Left lung (tissue), 10 donors: Measurements from ENCODE around the gene PGBD5. TPM values are rescaled to one million over a fixed set of nuclear protein-coding genes. Genes with fewer than 3 reads are reported as not detected.

Source experiments
- ATAC-seq: fragments of 200-7000 bp; cut with Tn5 transposase; one replicate; pipeline ENCODE4 v1.9.1; 2020; ENCODE audit warnings: moderate library complexity
- DNase-seq, 4 donors: peaks; one replicate each; pipeline ENCODE4 v3.0.0-alpha.2; 2013 to 2020
- H3K27ac ChIP-seq, 2 donors: fragments of 200-600 bp; sonication (generic) in 1 of 2; one replicate each; pipeline versions ENCODE4 v1.5.0 to v1.8.0; 2020 to 2021
- H3K27me3 ChIP-seq, 2 donors: fragments of 200-600 bp; sonication (generic) in 1 of 2; one replicate each; pipeline versions ENCODE4 v1.5.0 to v1.8.0; 2020 to 2021
- H3K36me3 ChIP-seq, 2 donors: fragments of 200-600 bp; sonication (generic) in 1 of 2; one replicate each; pipeline versions ENCODE4 v1.5.0 to v1.8.0; 2020 to 2021
- H3K4me1 ChIP-seq, 2 donors: fragments of 200-600 bp; one replicate each; pipeline ENCODE4 v1.8.0; 2021
- H3K4me3 ChIP-seq, 2 donors: fragments of 200-600 bp; sonication (generic) in 1 of 2; one replicate each; pipeline versions ENCODE4 v1.5.0 to v1.8.0; 2020 to 2021; ENCODE audit warnings: mild to moderate bottlenecking in 1 of 2
- H3K9me3 ChIP-seq, 2 donors: fragments of 200-600 bp; sonication (generic) in 1 of 2; one replicate each; pipeline versions ENCODE4 v1.5.0 to v1.8.0; 2020 to 2021
- CTCF ChIP-seq, 2 donors: fragments of 200-600 bp; sonication (generic) in 1 of 2; IDR thresholded peaks; one replicate each; pipeline versions ENCODE4 v1.5.0 to v1.8.0; 2021; ENCODE audit warnings: antibody characterized with exemption in 2 of 2
- intact Hi-C, 2 donors: fragments of 100-400 bp; cut with DNase I; formaldehyde crosslinking; loops; one replicate each; pipeline versions ENCODE4 v1.11.2 to v1.14.2; 2022
- polyA plus RNA-seq, 6 donors: library from polyadenylated mRNA; unstranded; fragments of 120-200 nt; gene quantifications; one replicate each; pipeline ENCODE4 v1.2.1, GENCODE V29; 2013; ENCODE audit not compliant: insufficient read length in 6 of 6
- total RNA-seq, 2 donors: library from RNA; stranded (reverse); fragmentation: NEBNext Ultra II Directional; extraction: Animal tissue kit (Norgen Biotek cat#: 25700); gene quantifications; one replicate each; pipeline ENCODE4 v1.2.1, GENCODE V29; 2021
- donor health status: DM: no; HTN: yes; CAD: no.
- donor health status: DM: no; HTN: no; CAD: no.

Gene PGBD5
- total and polyA plus RNA-seq, 8 donors, result 2.3 to 10.1 (median 4.8) TPM

GRCh38 chr1:230278376-230278775, 147.8 kb downstream of the PGBD5 start:
- no peak for TF ChIP-seq CTCF (IDR thresholded peaks at IDR 0.05)

DNA sequence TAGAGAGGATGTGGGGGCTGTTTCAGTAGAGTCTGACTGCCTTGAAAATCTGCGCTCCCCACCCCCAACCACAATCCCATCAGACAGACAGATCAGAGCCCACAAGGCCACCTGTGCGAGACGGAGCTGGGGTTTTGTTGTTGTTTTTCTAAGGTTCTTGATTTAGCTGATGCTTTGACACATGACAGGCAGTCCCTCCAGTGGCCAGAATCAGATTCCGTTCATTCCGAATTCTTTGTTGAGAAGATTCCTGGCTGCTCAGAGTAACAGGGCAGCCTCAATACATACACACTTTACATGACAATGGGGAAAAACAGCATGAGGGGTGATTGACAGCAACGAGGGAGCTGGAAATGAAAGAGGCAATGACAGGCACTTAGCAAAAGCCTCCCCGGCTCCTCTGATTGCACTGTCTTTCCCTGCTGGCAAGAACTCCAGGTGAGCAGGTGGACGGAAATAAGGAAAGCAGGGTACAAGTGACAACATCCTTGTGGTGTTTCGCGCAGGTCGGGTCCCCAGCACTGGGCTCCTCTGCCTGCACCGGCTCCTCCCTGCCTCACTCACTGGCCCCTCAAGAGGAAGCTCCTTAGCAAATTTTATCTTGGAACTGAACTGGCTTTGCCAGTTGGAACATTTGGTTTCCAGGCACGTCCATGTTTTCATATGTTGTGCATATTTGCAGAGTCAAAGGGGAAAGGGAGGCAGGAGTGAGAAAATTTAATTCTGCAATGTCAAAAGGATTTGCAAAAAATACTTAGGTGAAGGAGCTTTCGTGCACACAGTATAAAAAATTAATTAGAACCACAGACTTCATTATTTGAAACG, 148.7 kb downstream of the PGBD5 start:
- no peaks in the 10 kb centered on the region for H3K27me3 ChIP-seq
- intact Hi-C loops, result no loop called here
- H3K36me3 ChIP-seq, result peaks cover 0 to 78% of the 10 kb centered on the region in 2 donors
- H3K4me3 ChIP-seq, result no peak overlapping the region
- no peak for TF ChIP-seq CTCF (IDR thresholded peaks at IDR 0.05)
- H3K27ac ChIP-seq, result no peak overlapping the region
- H3K9me3 ChIP-seq, result no peaks in the 10 kb centered on the region
- H3K4me1 ChIP-seq, result peaks cover 0 to 3% of the 10 kb centered on the region in 2 donors
- no peak for ATAC-seq
- peak in 1 of 4 donors; percentile 36 for DNase-seq

More at GRCh38 chr1:230278376-230278775, 147.8 kb downstream of the PGBD5 start:
- Histone ChIP-seq H3K9me3 (no peaks in the 10 kb centered on the region), H3K27ac (no peak overlapping the region), H3K36me3 (peaks cover 0 to 83% of the 10 kb centered on the region in 2 donors), H3K27me3 (no peaks in the 10 kb centered on the region), H3K4me1 (peaks cover 0 to 3% of the 10 kb centered on the region in 2 donors), H3K4me3 (no peak overlapping the region)
- DNase-seq (peak in 1 of 4 donors; percentile 41), ATAC-seq (no peak)
- intact Hi-C loops, result no loop called here

- Histone ChIP-seq H3K9me3 (no peaks in the 10 kb centered on the region), H3K36me3 (peaks cover 0 to 84% of the 10 kb centered on the region in 2 donors), H3K27me3 (no peaks in the 10 kb centered on the region), H3K4me1 (peaks cover 0 to 3% of the 10 kb centered on the region in 2 donors), H3K27ac (no peak overlapping the region), H3K4me3 (no peak overlapping the region)
- intact Hi-C loops, result no loop called here
- no peak for TF ChIP-seq CTCF (IDR thresholded peaks at IDR 0.05)
- ATAC-seq, result no peak
- DNase-seq, result peak in 1 of 4 donors; percentile 28
Measured at GRCh38 chr1:230276401-230276800, 149.7 kb downstream of the PGBD5 start.

DNA sequence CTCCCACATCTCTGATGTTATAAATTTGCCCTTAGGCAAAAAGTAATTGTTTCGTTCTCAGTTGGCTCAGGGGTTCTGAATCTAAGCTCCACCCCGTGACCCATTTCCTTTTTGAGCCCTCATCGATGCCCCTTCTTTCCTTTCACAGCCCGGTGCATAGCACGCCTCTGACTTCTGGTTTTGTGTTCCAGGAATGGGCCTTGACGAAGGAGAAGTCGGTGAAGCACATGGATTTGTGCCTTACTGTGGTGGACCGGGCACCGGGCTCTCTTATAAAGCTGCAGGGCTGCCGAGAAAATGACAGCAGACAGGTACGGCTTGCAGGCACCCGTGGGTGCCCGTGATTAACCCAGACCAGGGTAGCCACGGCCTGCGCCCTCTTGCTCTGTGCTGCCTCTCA, 151.9 kb downstream of the PGBD5 start:
- Histone ChIP-seq H3K4me1 (peaks cover 4 to 15% of the 10 kb centered on the region in 2 donors), H3K36me3 (peaks cover 0 to 74% of the 10 kb centered on the region in 2 donors), H3K27ac (no peak overlapping the region), H3K27me3 (no peaks in the 10 kb centered on the region), H3K9me3 (no peaks in the 10 kb centered on the region), H3K4me3 (no peak overlapping the region)
- intact Hi-C loops, result no loop called here
- peak in 1 of 4 donors; percentile 36 for DNase-seq
- TF ChIP-seq CTCF (IDR thresholded peaks at IDR 0.05), result no peak
- ATAC-seq, result no peak

DNA sequence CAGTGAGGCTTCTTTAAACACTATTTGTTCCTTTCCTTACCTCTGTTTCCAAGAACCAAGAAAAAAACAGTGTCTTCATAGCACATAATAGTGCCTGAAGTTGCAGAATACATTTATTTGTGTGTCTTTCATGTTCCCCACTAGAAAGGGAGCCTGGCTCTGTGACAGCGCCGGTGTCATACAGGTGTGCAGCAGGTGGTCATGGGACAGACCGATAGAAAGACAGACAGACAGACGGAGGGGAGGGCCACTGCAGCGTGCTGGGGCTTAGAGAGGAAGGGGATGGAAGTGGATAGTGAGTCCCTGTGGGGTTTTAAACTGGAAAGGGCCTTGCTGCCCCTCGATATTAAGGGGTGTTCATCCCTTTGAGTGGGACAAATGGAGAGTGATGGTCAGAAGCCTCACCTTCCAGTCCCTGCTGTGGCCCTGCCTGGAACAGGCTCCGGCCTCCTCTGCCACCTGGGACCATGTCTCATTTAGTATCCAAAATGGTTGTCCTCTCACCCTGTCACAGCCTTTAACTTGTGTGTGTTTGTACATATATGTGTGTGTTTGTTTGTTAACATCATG, 152.9 kb downstream of the PGBD5 start:
- H3K27me3 ChIP-seq, result no peaks in the 10 kb centered on the region
- intact Hi-C loops, result no loop called here
- H3K9me3 ChIP-seq, result no peaks in the 10 kb centered on the region
- ATAC-seq (no peak), DNase-seq (no peak)
- H3K4me1 ChIP-seq, result peaks cover 4 to 15% of the 10 kb centered on the region in 2 donors
- TF ChIP-seq CTCF (IDR thresholded peaks at IDR 0.05), result no peak
- no peak overlapping the region for H3K4me3 ChIP-seq
- H3K36me3 ChIP-seq, result peaks cover 0 to 64% of the 10 kb centered on the region in 2 donors
- no peak overlapping the region for H3K27ac ChIP-seq
